WTC11 (cell line): Measurements from ENCODE around the gene KANK3. TPM values are rescaled to one million over a fixed set of nuclear protein-coding genes. Genes with fewer than 3 reads are reported as not detected.

Source experiments
- ATAC-seq: fragments of 200-7000 bp; cut with Tn5 transposase; 2 replicates; pipeline ENCODE4 v1.10.0; 2021; ENCODE audit warnings: mild to moderate bottlenecking, moderate library complexity
- CTCF ChIA-PET: fragments of 300-600 bp; sonication (Branson Sonifier 250); formaldehyde crosslinking; loops from one replicate; lab custom pipeline; 2021; ENCODE audit warnings: antibody characterized with exemption; lab: Charles Lee
- POLR2A ChIA-PET: fragments of 350-600 bp; sonication (Branson Sonifier 250); formaldehyde crosslinking; loops from one replicate; lab custom pipeline; 2021; ENCODE audit warnings: antibody characterized with exemption; lab: Charles Lee
- DNase-seq: peaks from one replicate; pipeline ENCODE4 v3.0.0; 2021; ENCODE audit warnings: low spot score
- H3K27ac Mint-ChIP-seq: 2 replicates; pipeline ENCODE4 v1.8.0; 2021; ENCODE audit warnings: mixed read lengths
- H3K27me3 Mint-ChIP-seq: 2 replicates; pipeline ENCODE4 v1.8.0; 2021; ENCODE audit warnings: low read depth, mild to moderate bottlenecking, moderate library complexity, mixed read lengths
- H3K36me3 Mint-ChIP-seq: 2 replicates; pipeline ENCODE4 v1.8.0; 2021; ENCODE audit warnings: mixed read lengths
- H3K4me1 Mint-ChIP-seq: 2 replicates; pipeline ENCODE4 v1.8.0; 2022; ENCODE audit warnings: mixed read lengths
- H3K4me3 Mint-ChIP-seq: 2 replicates; pipeline ENCODE4 v1.8.0; 2021; ENCODE audit warnings: mild to moderate bottlenecking, moderate library complexity, mixed read lengths
- H3K9me3 Mint-ChIP-seq: 2 replicates; pipeline ENCODE4 v1.8.0; 2021; ENCODE audit warnings: mixed read lengths
- CBFB ChIP-seq: sonication (generic); formaldehyde crosslinking; IDR thresholded peaks from 2 replicates; pipeline ENCODE4 v1.8.1; 2022; ENCODE audit warnings: mild to moderate bottlenecking, low read depth, missing genetic modification reagents
- FOXP4 ChIP-seq: sonication (generic); formaldehyde crosslinking; IDR thresholded peaks from 2 replicates; pipeline ENCODE4 v1.8.0; 2022; ENCODE audit warnings: mild to moderate bottlenecking, missing genetic modification reagents
- GABPB1 ChIP-seq: sonication (generic); formaldehyde crosslinking; IDR thresholded peaks from 2 replicates; pipeline ENCODE4 v1.8.1; 2023; ENCODE audit warnings: mild to moderate bottlenecking, missing genetic modification reagents
- NFE2L1 ChIP-seq: sonication (generic); formaldehyde crosslinking; IDR thresholded peaks from 2 replicates; pipeline ENCODE4 v1.8.1; 2023; ENCODE audit warnings: missing genetic modification reagents
- NR3C1 ChIP-seq: sonication (generic); formaldehyde crosslinking; conservative IDR thresholded peaks from 2 replicates; pipeline ENCODE4 v1.8.1; 2023; ENCODE audit warnings: low read depth, mild to moderate bottlenecking, missing genetic modification reagents
- SMAD3 ChIP-seq: sonication (generic); formaldehyde crosslinking; IDR thresholded peaks from 2 replicates; pipeline ENCODE4 v1.8.0; 2022; ENCODE audit warnings: missing genetic modification reagents, mild to moderate bottlenecking, borderline replicate concordance
- TCF7 ChIP-seq: sonication (generic); formaldehyde crosslinking; IDR thresholded peaks from 2 replicates; pipeline ENCODE4 v1.8.0; 2022; ENCODE audit warnings: mild to moderate bottlenecking, low read depth, missing genetic modification reagents, moderate library complexity
- ZMAT4 ChIP-seq: fragments of 250-450 bp; sonication (Bioruptor Pico); IDR thresholded peaks from 2 replicates; pipeline ENCODE4 v1.9.0; 2021; ENCODE audit warnings: mild to moderate bottlenecking
- ZNF263 ChIP-seq: sonication (generic); formaldehyde crosslinking; IDR thresholded peaks from 2 replicates; pipeline ENCODE4 v1.8.1; 2022; ENCODE audit warnings: low read depth, mild to moderate bottlenecking, moderate library complexity, missing genetic modification reagents
- total RNA-seq: library from RNA; stranded (reverse); gene quantifications from 3 replicates; pipeline ENCODE4 v1.2.3, GENCODE V29; 2021
- TF ChIP-seq, protein P1 (sequence below): sonication (generic); formaldehyde crosslinking; IDR thresholded peaks from 2 replicates; pipeline ENCODE4 v1.8.0; 2022; ENCODE audit warnings: mild to moderate bottlenecking, missing genetic modification reagents
- TF ChIP-seq, protein P2 (sequence below): fragments of 250-450 bp; sonication (Bioruptor Pico); IDR thresholded peaks from 2 replicates; pipeline ENCODE4 v1.9.0; 2021; ENCODE audit warnings: mild to moderate bottlenecking, borderline replicate concordance
- TF ChIP-seq, protein P3 (sequence below): sonication (generic); formaldehyde crosslinking; IDR thresholded peaks from 2 replicates; pipeline ENCODE4 v1.8.1; 2023; ENCODE audit warnings: mild to moderate bottlenecking, moderate library complexity, missing genetic modification reagents

Gene KANK3
- total RNA-seq, 1 experiment from 2014 or later: 8.0 TPM

- TF ChIP-seq SMAD3 (CRISPR knock-in tag): no peak
- no peak for TF ChIP-seq CBFB (CRISPR knock-in tag)
- peak; percentile 32; the same call in 1 of the 2 replicates for TF ChIP-seq GABPB1
- no peak for TF ChIP-seq FOXP4 (CRISPR knock-in tag)
- ATAC-seq: no peak
- no peak overlapping the region for H3K4me3 Mint-ChIP-seq
- DNase-seq: no peak
- ChIA-PET POLR2A (no interaction called here), CTCF (interaction anchor here (1.2 kb wide), 1 partner anchor 22 kb away, joined by 3 read pairs; no protein-coding TSS in a partner anchor)
- H3K27me3 Mint-ChIP-seq: no peaks in the 10 kb centered on the region
- peaks cover 18% of the 10 kb centered on the region for H3K36me3 Mint-ChIP-seq
- H3K9me3 Mint-ChIP-seq: peaks cover 11% of the 10 kb centered on the region
- H3K4me1 Mint-ChIP-seq: no peaks in the 10 kb centered on the region
- no peak overlapping the region for H3K27ac Mint-ChIP-seq
These were observed 31.1 kb upstream of the KANK3 start for GRCh38 chr19:8373867-8374813.

GRCh38 chr19:8371011-8371804 lies 28.1 kb upstream of the KANK3 start:
- ChIA-PET CTCF (interaction anchor here (0.6 to 2.2 kb wide), 2 partner anchors 17 to 19 kb away, joined by 5 to 8 read pairs; partner anchors contain the start of gene RAB11B), POLR2A (no interaction called here)
- H3K36me3 Mint-ChIP-seq: peaks cover 10% of the 10 kb centered on the region
- TF ChIP-seq NR3C1: no peak
- TF ChIP-seq, protein P1, sequence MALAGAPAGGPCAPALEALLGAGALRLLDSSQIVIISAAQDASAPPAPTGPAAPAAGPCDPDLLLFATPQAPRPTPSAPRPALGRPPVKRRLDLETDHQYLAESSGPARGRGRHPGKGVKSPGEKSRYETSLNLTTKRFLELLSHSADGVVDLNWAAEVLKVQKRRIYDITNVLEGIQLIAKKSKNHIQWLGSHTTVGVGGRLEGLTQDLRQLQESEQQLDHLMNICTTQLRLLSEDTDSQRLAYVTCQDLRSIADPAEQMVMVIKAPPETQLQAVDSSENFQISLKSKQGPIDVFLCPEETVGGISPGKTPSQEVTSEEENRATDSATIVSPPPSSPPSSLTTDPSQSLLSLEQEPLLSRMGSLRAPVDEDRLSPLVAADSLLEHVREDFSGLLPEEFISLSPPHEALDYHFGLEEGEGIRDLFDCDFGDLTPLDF (CRISPR knock-in tag): no peak
- no peak for TF ChIP-seq ZMAT4 (CRISPR knock-in tag)
- TF ChIP-seq NFE2L1 (CRISPR knock-in tag): no peak
- TF ChIP-seq TCF7: no peak
- TF ChIP-seq, protein P2, sequence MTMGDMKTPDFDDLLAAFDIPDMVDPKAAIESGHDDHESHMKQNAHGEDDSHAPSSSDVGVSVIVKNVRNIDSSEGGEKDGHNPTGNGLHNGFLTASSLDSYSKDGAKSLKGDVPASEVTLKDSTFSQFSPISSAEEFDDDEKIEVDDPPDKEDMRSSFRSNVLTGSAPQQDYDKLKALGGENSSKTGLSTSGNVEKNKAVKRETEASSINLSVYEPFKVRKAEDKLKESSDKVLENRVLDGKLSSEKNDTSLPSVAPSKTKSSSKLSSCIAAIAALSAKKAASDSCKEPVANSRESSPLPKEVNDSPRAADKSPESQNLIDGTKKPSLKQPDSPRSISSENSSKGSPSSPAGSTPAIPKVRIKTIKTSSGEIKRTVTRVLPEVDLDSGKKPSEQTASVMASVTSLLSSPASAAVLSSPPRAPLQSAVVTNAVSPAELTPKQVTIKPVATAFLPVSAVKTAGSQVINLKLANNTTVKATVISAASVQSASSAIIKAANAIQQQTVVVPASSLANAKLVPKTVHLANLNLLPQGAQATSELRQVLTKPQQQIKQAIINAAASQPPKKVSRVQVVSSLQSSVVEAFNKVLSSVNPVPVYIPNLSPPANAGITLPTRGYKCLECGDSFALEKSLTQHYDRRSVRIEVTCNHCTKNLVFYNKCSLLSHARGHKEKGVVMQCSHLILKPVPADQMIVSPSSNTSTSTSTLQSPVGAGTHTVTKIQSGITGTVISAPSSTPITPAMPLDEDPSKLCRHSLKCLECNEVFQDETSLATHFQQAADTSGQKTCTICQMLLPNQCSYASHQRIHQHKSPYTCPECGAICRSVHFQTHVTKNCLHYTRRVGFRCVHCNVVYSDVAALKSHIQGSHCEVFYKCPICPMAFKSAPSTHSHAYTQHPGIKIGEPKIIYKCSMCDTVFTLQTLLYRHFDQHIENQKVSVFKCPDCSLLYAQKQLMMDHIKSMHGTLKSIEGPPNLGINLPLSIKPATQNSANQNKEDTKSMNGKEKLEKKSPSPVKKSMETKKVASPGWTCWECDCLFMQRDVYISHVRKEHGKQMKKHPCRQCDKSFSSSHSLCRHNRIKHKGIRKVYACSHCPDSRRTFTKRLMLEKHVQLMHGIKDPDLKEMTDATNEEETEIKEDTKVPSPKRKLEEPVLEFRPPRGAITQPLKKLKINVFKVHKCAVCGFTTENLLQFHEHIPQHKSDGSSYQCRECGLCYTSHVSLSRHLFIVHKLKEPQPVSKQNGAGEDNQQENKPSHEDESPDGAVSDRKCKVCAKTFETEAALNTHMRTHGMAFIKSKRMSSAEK (CRISPR knock-in tag): no peak
- TF ChIP-seq ZNF263: no peak
- TF ChIP-seq, protein P3, sequence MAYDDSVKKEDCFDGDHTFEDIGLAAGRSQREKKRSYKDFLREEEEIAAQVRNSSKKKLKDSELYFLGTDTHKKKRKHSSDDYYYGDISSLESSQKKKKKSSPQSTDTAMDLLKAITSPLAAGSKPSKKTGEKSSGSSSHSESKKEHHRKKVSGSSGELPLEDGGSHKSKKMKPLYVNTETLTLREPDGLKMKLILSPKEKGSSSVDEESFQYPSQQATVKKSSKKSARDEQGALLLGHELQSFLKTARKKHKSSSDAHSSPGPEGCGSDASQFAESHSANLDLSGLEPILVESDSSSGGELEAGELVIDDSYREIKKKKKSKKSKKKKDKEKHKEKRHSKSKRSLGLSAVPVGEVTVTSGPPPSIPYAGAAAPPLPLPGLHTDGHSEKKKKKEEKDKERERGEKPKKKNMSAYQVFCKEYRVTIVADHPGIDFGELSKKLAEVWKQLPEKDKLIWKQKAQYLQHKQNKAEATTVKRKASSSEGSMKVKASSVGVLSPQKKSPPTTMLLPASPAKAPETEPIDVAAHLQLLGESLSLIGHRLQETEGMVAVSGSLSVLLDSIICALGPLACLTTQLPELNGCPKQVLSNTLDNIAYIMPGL (CRISPR knock-in tag): no peak
- H3K9me3 Mint-ChIP-seq: 0 out of 2 replicates have a peak, but pooled peaks cover under 1% of the 10 kb centered on the region
- no peak overlapping the region for H3K27ac Mint-ChIP-seq
- ATAC-seq (no peak), DNase-seq (no peak)
- no peak overlapping the region for H3K4me3 Mint-ChIP-seq
- peaks cover 19% of the 10 kb centered on the region for H3K27me3 Mint-ChIP-seq
- peaks cover 18% of the 10 kb centered on the region for H3K4me1 Mint-ChIP-seq
